Mesodermal cell (in vitro differentiated cells): ENCODE results near the gene ESYT3.

Experiments used
- H3K27ac ChIP-seq: 2 replicates; pipeline ENCODE4 v1.7.0; 2013; ENCODE audit warnings: mild to moderate bottlenecking, low read depth, low read length, moderate library complexity; ENCODE audit not compliant: severe bottlenecking
- H3K36me3 ChIP-seq: 2 replicates; pipeline ENCODE4 v1.7.1; 2013; ENCODE audit warnings: mild to moderate bottlenecking, low read length, moderate library complexity; ENCODE audit not compliant: control insufficient read depth, insufficient read depth
- H3K4me1 ChIP-seq: one replicate; pipeline ENCODE4 v1.7.1; 2013; ENCODE audit warnings: mild to moderate bottlenecking, low read length; ENCODE audit not compliant: insufficient read depth, control insufficient read depth, poor library complexity, severe bottlenecking
- H3K4me3 ChIP-seq: 2 replicates; pipeline ENCODE4 v1.7.0; 2013; ENCODE audit warnings: low read length, control low read depth, mild to moderate bottlenecking; ENCODE audit not compliant: insufficient read depth, poor library complexity, severe bottlenecking; ENCODE audit errors: extremely low read depth
- H3K9me3 ChIP-seq: 2 replicates; pipeline ENCODE4 v1.7.1; 2013; ENCODE audit warnings: mild to moderate bottlenecking, low read length, moderate library complexity; ENCODE audit not compliant: control insufficient read depth
- WGBS, 2 experiments: methylation state at CpG; one replicate each; pipeline ENCODE4 v1.1.5; 2013; ENCODE audit warnings: missing lambda C conversion rate in 2 of 2; ENCODE audit not compliant: insufficient coverage in 2 of 2; 5-methylcytosine and 5-hydroxymethylcytosine counted together

The ESYT3 gene

DNA sequence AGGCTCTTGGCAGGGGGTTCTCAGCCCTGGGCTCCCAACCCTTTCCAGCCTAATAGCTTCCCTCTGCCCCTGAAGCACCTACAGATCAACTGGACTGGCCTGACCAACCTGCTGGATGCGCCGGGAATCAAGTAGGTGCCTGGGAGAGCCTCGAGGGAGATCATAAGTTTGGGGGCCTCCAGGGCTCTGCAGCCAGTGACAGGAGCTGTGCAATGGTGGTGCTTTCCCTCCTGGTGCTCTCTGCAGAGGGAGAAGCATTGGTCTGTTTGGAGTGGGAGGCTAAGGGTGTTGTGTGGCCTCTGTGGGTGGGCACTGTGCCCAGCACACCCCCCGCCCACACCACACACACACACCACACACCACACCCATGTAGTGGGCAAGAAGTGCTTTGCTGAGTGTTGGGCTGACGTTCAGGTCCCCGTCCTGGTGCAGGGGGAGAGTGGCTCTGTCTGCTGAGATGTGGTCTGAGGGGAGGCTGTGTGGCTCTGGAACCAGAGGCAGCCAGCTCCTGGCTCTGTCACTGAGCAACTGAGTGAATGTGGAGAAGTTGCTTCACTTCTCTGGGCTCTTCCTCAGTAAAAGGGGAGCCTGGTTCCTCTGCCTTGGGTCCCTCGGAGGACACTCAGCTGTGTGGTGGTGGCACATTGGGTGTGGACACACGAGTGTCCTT lies 26.3 kb downstream of the ESYT3 start:
- no peaks in the 10 kb centered on the region for H3K9me3 ChIP-seq
- no peak overlapping the region for H3K27ac ChIP-seq
- H3K4me1 ChIP-seq = no peaks in the 10 kb centered on the region
- no peak overlapping the region for H3K4me3 ChIP-seq
- no peaks in the 10 kb centered on the region for H3K36me3 ChIP-seq
- 87 to 92% methylated on average over 5 to 7 of the region's 8 CpGs for WGBS, 2 experiments

DNA sequence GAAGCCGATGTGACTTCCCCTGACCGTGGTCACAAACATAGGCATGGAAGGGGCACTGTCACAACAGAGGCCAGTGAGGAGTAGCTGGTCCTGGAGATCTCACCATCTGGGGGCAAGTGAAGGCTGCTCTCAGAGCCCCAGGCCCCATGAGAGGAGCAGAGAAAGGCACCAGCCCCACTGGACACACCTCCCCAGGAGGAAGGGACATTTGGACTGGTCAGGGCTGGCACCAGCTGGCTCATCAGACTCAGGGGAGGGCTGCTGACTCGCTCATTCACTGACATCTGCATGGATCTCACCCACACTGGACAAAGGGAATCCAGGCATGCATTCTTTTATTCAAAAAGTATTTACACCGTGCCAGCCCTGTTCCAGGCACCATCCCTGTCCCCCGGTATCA lies 26.8 kb downstream of the ESYT3 start:
- H3K36me3 ChIP-seq = no peaks in the 10 kb centered on the region
- no peak overlapping the region for H3K4me3 ChIP-seq
- H3K27ac ChIP-seq = no peak overlapping the region
- WGBS, 2 experiments = 66 to 81% methylated on average over 3 of the region's 5 CpGs
- H3K4me1 ChIP-seq = no peaks in the 10 kb centered on the region
- no peaks in the 10 kb centered on the region for H3K9me3 ChIP-seq

DNA sequence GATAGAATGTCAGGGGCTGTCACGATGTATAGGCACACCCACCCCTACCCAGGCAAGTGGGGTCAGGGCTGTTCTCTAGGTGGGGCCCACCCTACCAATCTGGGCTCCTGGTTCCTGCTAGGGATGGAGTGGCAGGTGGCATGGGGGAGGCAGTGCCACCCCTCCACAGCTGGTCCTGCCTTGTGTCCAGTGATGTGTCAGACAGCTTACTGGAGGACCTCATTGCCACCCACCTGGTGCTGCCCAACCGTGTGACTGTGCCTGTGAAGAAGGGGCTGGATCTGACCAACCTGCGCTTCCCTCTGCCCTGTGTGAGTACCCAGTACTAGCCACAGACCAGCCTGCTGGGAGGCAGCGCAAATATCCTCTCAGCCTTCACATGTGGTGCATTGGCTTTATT lies 27.5 kb downstream of the ESYT3 start:
- Histone ChIP-seq H3K36me3 (no peaks in the 10 kb centered on the region), H3K4me3 (no peak overlapping the region), H3K9me3 (no peaks in the 10 kb centered on the region), H3K27ac (no peak overlapping the region), H3K4me1 (no peaks in the 10 kb centered on the region)
- 82 to 96% methylated on average over 3 of the region's 4 CpGs for WGBS, 2 experiments

DNA sequence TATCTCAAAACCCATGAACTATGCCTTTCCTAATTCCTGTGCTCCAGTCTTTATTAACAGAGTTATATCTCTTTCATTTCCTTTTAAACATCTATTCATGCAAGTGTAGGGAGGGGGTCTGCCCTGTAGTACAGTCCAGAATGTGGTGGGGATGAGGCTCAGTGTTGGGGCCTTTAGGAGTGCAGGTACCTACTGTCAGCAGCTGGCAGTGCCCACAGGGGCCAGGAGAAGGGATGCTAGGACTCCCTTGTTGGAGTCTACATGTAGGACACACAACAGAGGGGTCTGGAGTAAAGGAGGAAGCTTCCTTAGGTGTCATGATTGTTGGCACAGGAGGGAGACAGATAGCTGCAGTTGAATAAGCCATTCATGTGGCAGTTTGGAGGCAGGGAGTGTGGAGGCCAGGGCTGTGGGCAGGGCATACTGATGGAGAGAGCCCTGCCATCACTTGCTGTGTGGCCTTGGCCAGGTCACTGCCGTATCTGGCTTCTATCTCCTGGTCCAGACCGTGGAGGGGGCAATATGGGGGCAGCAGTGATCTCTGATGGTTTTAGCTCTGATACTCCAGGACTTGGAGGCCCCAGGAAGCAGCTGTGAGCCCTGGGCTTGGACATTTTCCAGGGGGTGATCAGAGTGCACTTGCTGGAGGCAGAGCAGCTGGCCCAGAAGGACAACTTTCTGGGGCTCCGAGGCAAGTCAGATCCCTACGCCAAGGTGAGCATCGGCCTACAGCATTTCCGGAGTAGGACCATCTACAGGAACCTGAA lies 29.5 kb downstream of the ESYT3 start:
- no peaks in the 10 kb centered on the region for H3K36me3 ChIP-seq
- H3K4me1 ChIP-seq = no peaks in the 10 kb centered on the region
- H3K27ac ChIP-seq = no peak overlapping the region
- H3K4me3 ChIP-seq = no peak overlapping the region
- WGBS, 2 experiments = 84 to 93% methylated on average over 6 of the region's 6 CpGs
- H3K9me3 ChIP-seq = no peaks in the 10 kb centered on the region

DNA sequence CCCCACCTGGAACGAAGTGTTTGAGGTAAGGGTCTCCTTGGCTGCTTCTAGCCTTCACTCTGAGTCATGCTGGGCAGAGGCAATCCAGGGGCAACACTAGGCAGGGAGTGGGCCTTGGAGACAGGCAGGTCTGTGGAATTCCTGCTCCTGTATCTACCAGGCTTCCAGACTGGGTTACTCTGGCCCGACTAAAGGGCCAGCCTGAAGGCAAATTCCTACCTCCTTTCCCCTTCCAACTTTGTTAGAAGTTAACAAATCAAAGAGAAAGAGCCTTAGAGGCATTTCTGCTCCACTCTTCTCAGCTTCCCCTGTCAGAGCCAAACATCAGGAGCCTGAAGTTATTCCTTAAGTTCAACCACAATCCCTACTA lies 30.1 kb downstream of the ESYT3 start:
- H3K36me3 ChIP-seq = no peaks in the 10 kb centered on the region
- H3K4me1 ChIP-seq = no peaks in the 10 kb centered on the region
- H3K9me3 ChIP-seq = no peaks in the 10 kb centered on the region
- no peak overlapping the region for H3K4me3 ChIP-seq
- H3K27ac ChIP-seq = no peak overlapping the region
- WGBS, 2 experiments = 60 to 82% methylated on average over 2 of the region's 2 CpGs

DNA sequence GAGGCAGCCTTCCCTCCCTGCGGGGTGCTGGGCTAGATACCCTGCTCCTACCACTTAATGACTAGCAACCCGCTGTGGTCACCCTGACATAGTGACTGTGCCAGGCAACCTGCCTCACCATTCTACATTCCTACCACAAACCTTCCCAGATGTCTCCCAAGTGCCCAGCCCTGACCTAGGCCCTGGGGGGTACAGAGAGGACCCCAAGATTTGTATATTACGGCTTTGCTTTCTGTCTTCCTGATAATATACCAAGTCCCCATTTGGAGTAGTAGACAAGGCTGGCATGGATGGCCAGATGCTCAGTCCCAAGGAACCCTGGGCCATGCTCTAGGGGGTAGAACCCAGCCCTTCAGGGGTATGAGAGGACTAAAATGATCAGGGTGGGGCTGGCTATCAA lies 31.0 kb downstream of the ESYT3 start:
- no peak overlapping the region for H3K4me3 ChIP-seq
- no peaks in the 10 kb centered on the region for H3K36me3 ChIP-seq
- H3K4me1 ChIP-seq = no peaks in the 10 kb centered on the region
- no peak overlapping the region for H3K27ac ChIP-seq
- WGBS, 2 experiments = 81 to 94% methylated on average over 2 to 3 of the region's 3 CpGs
- H3K9me3 ChIP-seq = no peaks in the 10 kb centered on the region

DNA sequence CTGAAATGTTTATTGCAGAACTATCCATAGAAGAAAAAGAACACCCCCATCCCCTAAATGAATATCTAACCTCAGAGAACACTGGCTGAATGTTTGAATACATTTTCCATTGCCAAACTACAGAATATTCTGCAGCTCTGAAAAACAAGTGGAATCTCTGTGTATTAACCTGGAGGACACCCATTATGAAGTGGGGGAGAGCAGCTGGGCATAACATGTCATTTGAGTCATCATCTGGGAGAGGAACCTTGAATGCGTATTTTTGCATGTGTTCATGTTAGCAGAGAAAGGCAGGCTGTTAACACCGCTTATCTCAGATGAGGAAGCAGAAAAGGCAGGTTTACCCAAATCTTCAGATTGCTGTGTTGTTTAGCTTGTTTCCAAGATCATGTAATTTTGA lies 31.5 kb downstream of the ESYT3 start:
- Histone ChIP-seq H3K27ac (no peak overlapping the region), H3K9me3 (no peaks in the 10 kb centered on the region), H3K36me3 (no peaks in the 10 kb centered on the region), H3K4me1 (no peaks in the 10 kb centered on the region), H3K4me3 (no peak overlapping the region)
- WGBS, 2 experiments = 89 to 94% methylated on average over 2 of the region's 2 CpGs

DNA sequence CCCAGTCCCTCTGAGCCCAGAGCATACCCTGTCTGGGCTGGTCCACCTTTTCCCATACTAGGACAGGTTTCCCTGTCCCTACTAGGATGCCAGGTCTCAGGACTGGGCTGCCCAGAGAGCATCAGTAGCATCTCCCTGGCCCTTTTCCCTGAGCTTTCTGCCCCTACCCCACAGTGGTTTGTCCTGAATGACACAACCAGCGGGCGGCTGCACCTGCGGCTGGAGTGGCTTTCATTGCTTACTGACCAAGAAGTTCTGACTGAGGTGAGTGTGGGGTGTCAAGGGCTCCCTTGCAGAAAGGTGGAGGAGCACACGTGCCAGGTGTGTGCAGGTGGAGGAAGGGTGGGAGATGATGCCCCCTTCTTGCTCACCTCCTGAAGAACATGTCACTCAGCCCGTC lies 33.5 kb downstream of the ESYT3 start:
- no peaks in the 10 kb centered on the region for H3K9me3 ChIP-seq
- no peak overlapping the region for H3K27ac ChIP-seq
- H3K36me3 ChIP-seq = no peaks in the 10 kb centered on the region
- peaks cover 9% of the 10 kb centered on the region for H3K4me1 ChIP-seq
- WGBS, 2 experiments = 85 to 100% methylated on average over 1 to 2 of the region's 5 CpGs
- no peak overlapping the region for H3K4me3 ChIP-seq

DNA sequence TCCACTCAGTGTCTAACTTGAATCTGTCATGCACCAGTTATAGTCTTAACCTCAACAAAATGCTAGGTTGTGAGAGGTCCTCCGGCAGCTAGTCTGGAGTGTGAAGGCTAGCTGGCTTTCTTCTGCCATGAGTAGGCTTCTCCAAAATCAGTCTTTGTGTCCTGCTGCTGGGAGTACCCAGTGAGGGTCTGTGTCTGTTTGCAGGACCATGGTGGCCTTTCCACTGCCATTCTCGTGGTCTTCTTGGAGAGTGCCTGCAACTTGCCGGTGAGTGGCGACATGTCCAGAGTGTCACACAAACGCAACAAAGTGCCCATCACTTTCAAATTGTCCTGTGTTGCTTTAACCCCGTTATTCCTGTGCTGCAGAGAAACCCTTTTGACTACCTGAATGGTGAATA lies 34.0 kb downstream of the ESYT3 start:
- H3K27ac ChIP-seq = no peak overlapping the region
- H3K9me3 ChIP-seq = no peaks in the 10 kb centered on the region
- 79 to 84% methylated on average over 6 of the region's 6 CpGs for WGBS, 2 experiments
- H3K36me3 ChIP-seq = no peaks in the 10 kb centered on the region
- H3K4me1 ChIP-seq = peaks cover 9% of the 10 kb centered on the region
- no peak overlapping the region for H3K4me3 ChIP-seq

DNA sequence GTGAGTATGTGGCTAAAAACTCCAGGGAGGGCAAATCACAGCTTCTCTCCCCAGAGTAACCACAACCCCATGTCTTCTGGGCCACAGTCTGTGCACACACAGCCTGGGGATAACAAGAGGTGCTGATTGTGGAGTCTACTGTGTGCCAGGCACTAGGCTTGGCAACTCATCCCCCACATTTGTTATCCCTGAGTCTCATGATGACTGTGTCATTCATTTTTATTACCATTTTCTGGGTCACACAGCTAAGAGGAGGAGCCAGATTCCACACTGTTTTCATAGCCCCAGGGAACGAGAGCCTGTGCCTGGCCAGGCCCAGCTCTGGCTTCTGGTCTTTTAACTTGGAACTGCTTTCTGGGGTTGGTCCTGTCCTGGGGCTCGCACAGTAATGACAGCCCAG lies 34.5 kb downstream of the ESYT3 start:
- no peaks in the 10 kb centered on the region for H3K9me3 ChIP-seq
- H3K36me3 ChIP-seq = no peaks in the 10 kb centered on the region
- no peak overlapping the region for H3K27ac ChIP-seq
- H3K4me1 ChIP-seq = peaks cover 9% of the 10 kb centered on the region
- H3K4me3 ChIP-seq = no peak overlapping the region
- WGBS, 2 experiments = 82 to 100% methylated on average over 2 of the region's 2 CpGs

DNA sequence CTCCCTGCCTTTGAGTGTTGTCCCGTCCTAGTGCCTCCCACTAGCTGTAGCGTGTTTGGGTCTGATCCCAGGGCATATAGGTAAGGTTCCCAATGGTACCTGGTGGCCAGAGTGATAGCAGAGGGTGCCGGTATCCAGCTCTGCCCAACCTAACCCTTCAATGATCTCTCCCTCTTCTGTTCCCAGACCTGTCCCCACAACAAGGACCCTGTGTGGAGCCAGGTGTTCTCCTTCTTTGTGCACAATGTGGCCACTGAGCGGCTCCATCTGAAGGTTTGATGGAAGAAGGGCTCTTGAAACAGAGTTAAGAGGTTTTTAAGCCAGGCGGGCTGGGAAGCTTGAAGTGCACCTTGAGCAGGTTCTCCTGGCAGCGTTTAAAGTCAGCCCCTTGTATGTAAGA lies 35.5 kb downstream of the ESYT3 start:
- no peak overlapping the region for H3K4me3 ChIP-seq
- peaks cover 9% of the 10 kb centered on the region for H3K4me1 ChIP-seq
- WGBS, 2 experiments = 71 to 93% methylated on average over 1 to 6 of the region's 6 CpGs
- no peaks in the 10 kb centered on the region for H3K9me3 ChIP-seq
- no peaks in the 10 kb centered on the region for H3K36me3 ChIP-seq
- H3K27ac ChIP-seq = no peak overlapping the region
